Heart right ventricle (tissue), 16 donors: ENCODE measurements around the gene AKR1C2. TPM values are rescaled to one million over a fixed set of nuclear protein-coding genes. Genes with fewer than 3 reads are reported as not detected.
A peak's percentile ranks its signal among the peaks of the same experiment; 100 is the strongest.
"Not testable (repeated sequence)": the region's sequence is repeated elsewhere in the genome, so short reads cannot be mapped to it uniquely, and the experiment has no call there.

ENCODE experiments used
- ATAC-seq, 8 donors: fragments of 200-7000 bp; cut with Tn5 transposase; one replicate each; pipeline ENCODE4 v1.9.1; 2020; ENCODE audit warnings: mild to moderate bottlenecking in 8 of 8, moderate library complexity in 8 of 8, moderate number of reproducible peaks in 1 of 8
- DNase-seq, 2 donors: peaks; one replicate each; pipeline ENCODE4 v3.0.0-alpha.2; 2020
- H3K27ac ChIP-seq, 10 donors: fragments of 200-600 bp; sonication (generic) in 2 of 10; one replicate each; pipeline versions ENCODE4 v1.5.0 to v1.8.0; 2020 to 2022; ENCODE audit warnings: mild to moderate bottlenecking in 3 of 10
- H3K27me3 ChIP-seq, 7 donors: fragments of 200-600 bp; one replicate each; pipeline ENCODE4 v1.8.0; 2021 to 2022; ENCODE audit warnings: mild to moderate bottlenecking in 2 of 7
- H3K36me3 ChIP-seq, 9 donors: fragments of 200-600 bp; sonication (generic) in 1 of 9; one replicate each; pipeline versions ENCODE4 v1.5.0 to v1.8.0; 2020 to 2022; ENCODE audit warnings: mild to moderate bottlenecking in 2 of 9
- H3K4me1 ChIP-seq, 9 donors: fragments of 200-600 bp; sonication (generic) in 1 of 9; one replicate each; pipeline versions ENCODE4 v1.5.0 to v1.8.0; 2020 to 2022; ENCODE audit warnings: mild to moderate bottlenecking in 4 of 9
- H3K4me3 ChIP-seq, 10 donors: fragments of 200-600 bp; sonication (generic) in 2 of 10; one replicate each; pipeline versions ENCODE4 v1.5.0 to v1.8.0; 2020 to 2022; ENCODE audit warnings: mild to moderate bottlenecking in 7 of 10, moderate library complexity in 2 of 10
- H3K9me3 ChIP-seq, 11 donors: fragments of 200-600 bp in 10 of 11; sonication (generic) in 2 of 11; one replicate each; pipeline versions ENCODE4 v1.5.0 to v1.8.0; 2013 to 2022; ENCODE audit warnings: mild to moderate bottlenecking in 2 of 11, control low read depth in 1 of 11, moderate library complexity in 1 of 11
- CTCF ChIP-seq, 9 donors: fragments of 200-600 bp; sonication (generic) in 2 of 9; IDR thresholded peaks; one replicate each; pipeline versions ENCODE4 v1.5.0 to v1.8.0; 2021 to 2022; ENCODE audit warnings: antibody characterized with exemption in 9 of 9, mild to moderate bottlenecking in 5 of 9, moderate library complexity in 1 of 9
- WGBS, 2 donors: extraction: QIAGEN DNeasy Blood & Tissue Kit; methylation state at CpG; one replicate each; pipeline ENCODE4 v1.1.7; 2013; ENCODE audit warnings: inconsistent platforms in 1 of 2; 5-methylcytosine and 5-hydroxymethylcytosine counted together
- intact Hi-C, 10 donors: fragments of 100-400 bp; cut with DNase I; formaldehyde crosslinking; loops; one replicate each; pipeline versions ENCODE4 v1.11.1 to v1.14.2; 2022
- polyA plus RNA-seq, 2 donors: library from polyadenylated mRNA; stranded (reverse); fragments of 200-250 nt; gene quantifications; one replicate each; pipeline ENCODE4 v1.2.3, GENCODE V29; 2013
- total RNA-seq, 10 donors: library from RNA; stranded (reverse); fragmentation: NEBNext Ultra II Directional in 3 of 10; extraction: Animal tissue kit (Norgen Biotek cat#: 25700) in 3 of 10; gene quantifications; one replicate each; pipeline versions ENCODE4 v1.2.1 to v1.2.4, GENCODE V29; 2021 to 2023
- donor health status: Arrhythmogenic right ventricular cardiomyopathy.
- donor health status: ischemic (EF 13 %, LVEDD 7.1; RV severe dilation, severe dysfunction).
- donor health status: healthy with polysubstance abuse.
- donor health status: DM: no; HTN: yes; CAD: no.
- donor health status: DM: no; HTN: no; CAD: no.
- donor health status: ischemic (EF 25% LVEDD 6.9; RV normal size, moderate dysfunction).
- donor health status: ischemic (EF 25% LVEDD 5.7; RV mildly dilated, moderate dysfunction).
- donor health status: healthy.
- donor health status: DM: yes; HTN: yes; CAD: no.
- donor health status: Ischemic cardiomyopathy.
- donor health status: ischemic (EF 35%, LVEDD 5.7; RV mildly dilated, moderate dysfunction).
- donor health status: nonischemic (EF 11% LVEDD 7.7; RV severe dilation, severe dysfunction).
- donor health status: DM: yes; HTN: yes; CAD: no.
- donor health status: PGD.
- donor health status: ischemic (EF 29% LVEDD 5.4; RV normal size, mild dysfunction).
- donor health status: nonischemic (EF 23%, LVEDD 6.1; RV moderate dilation, normal function).

Gene AKR1C2
- total and polyA plus RNA-seq, 12 donors: 4.5 to 44.4 (median 20.5) TPM

DNA sequence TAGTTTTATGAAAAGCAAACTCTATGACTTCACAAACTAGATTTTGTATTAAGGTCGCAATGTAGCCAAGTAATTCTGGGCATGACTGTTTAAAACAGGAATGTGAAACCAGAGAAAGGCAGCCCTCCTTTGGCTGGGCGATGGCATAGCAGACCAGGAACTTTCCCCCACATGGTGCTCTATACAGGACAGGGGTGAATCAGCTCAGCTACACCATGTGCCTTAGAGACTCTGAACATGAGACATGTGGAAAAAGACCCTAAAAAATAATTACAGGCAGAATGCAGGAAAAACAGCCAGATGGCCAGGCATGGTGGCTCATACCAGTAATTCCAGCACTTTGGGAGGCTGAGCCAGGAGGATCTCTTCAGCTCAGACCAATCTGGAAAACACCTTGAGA lies 60.7 kb downstream of the AKR1C2 start:
- peak; percentile 56 to 83 (median 75) for ATAC-seq
- not testable (repeated sequence) for H3K36me3 ChIP-seq, H3K27me3 ChIP-seq, H3K4me3 ChIP-seq, H3K9me3 ChIP-seq, DNase-seq
- peak in 4 of 9 donors; percentile 6 to 34 (median 15) for TF ChIP-seq CTCF (IDR thresholded peaks at IDR 0.05)
- WGBS, 2 donors: 60 to 80% methylated on average over 2 of the region's 2 CpGs
- intact Hi-C loops: loop anchor here in 1 of 10 donors (5.0 kb wide), 1 partner anchor 91 kb away; no protein-coding TSS in a partner anchor
- Histone ChIP-seq H3K27ac (peak overlapping the region in 8 of 10 donors; percentile 9 to 78 (median 59)), H3K4me1 (peaks cover 0 to 49% (median 21%) of the 10 kb centered on the region in 9 donors)

- intact Hi-C loops: loop anchor here in 1 of 10 donors (5.0 kb wide), 1 partner anchor 89 kb away; no protein-coding TSS in a partner anchor
- H3K36me3 ChIP-seq: no peaks in the 10 kb centered on the region
- H3K4me1 ChIP-seq: peaks cover 0 to 42% (median 20%) of the 10 kb centered on the region in 9 donors
- 75 to 89% methylated on average over 5 of the region's 5 CpGs for WGBS, 2 donors
- no peak for DNase-seq
- ATAC-seq: peak in 6 of 8 donors; percentile 6 to 70 (median 52)
- no peak for TF ChIP-seq CTCF (IDR thresholded peaks at IDR 0.05)
- H3K27me3 ChIP-seq: no peaks in the 10 kb centered on the region
- no peak overlapping the region for H3K4me3 ChIP-seq
- H3K9me3 ChIP-seq: no peaks in the 10 kb centered on the region
- H3K27ac ChIP-seq: peak overlapping the region in 9 of 10 donors; percentile 9 to 78 (median 56)
Measured at GRCh38 chr10:4941540-4942330, 61.9 kb downstream of the AKR1C2 start.

- Histone ChIP-seq H3K27ac (peak overlapping the region in 7 of 10 donors; percentile 18 to 78 (median 54)), H3K4me1 (peaks cover 0 to 42% (median 20%) of the 10 kb centered on the region in 9 donors)
- H3K27me3 ChIP-seq, H3K4me3 ChIP-seq, H3K36me3 ChIP-seq, ATAC-seq, H3K9me3 ChIP-seq, DNase-seq: not testable (repeated sequence)
- WGBS, 2 donors: 99 to 100% methylated on average over 2 of the region's 2 CpGs
- intact Hi-C loops: loop anchor here in 1 of 10 donors (5.0 kb wide), 1 partner anchor 89 kb away; no protein-coding TSS in a partner anchor
Measured at GRCh38 chr10:4940909-4941308, 62.7 kb downstream of the AKR1C2 start.

GRCh38 chr10:4940073-4940428 lies 63.6 kb downstream of the AKR1C2 start:
- WGBS, 2 donors: 83 to 93% methylated on average over 6 of the region's 6 CpGs
- not testable (repeated sequence) for H3K36me3 ChIP-seq, ATAC-seq, H3K4me3 ChIP-seq, H3K27ac ChIP-seq, DNase-seq, H3K9me3 ChIP-seq, H3K27me3 ChIP-seq
- peaks cover 0 to 42% (median 20%) of the 10 kb centered on the region in 9 donors for H3K4me1 ChIP-seq
- intact Hi-C loops: loop anchor here in 1 of 10 donors (5.0 kb wide), 1 partner anchor 88 kb away; no protein-coding TSS in a partner anchor

GRCh38 chr10:4939224-4940072 lies 64.2 kb downstream of the AKR1C2 start:
- no peak for DNase-seq
- Histone ChIP-seq H3K36me3 (no peaks in the 10 kb centered on the region), H3K27me3 (no peaks in the 10 kb centered on the region), H3K4me1 (peaks cover 0 to 36% (median 20%) of the 10 kb centered on the region in 9 donors), H3K27ac (no peak overlapping the region), H3K4me3 (no peak overlapping the region), H3K9me3 (no peaks in the 10 kb centered on the region)
- TF ChIP-seq CTCF (IDR thresholded peaks at IDR 0.05): no peak
- 80 to 83% methylated on average over 7 of the region's 7 CpGs for WGBS, 2 donors
- intact Hi-C loops: loop anchor here in 1 of 10 donors (5.0 kb wide), 1 partner anchor 87 kb away; no protein-coding TSS in a partner anchor
- ATAC-seq: peak in 1 of 8 donors; percentile 46
